Fibroblast of skin of right biceps (primary cell): ENCODE results near the gene ZGPAT.
"Not testable (repeated sequence)": the region's sequence is repeated elsewhere in the genome, so short reads cannot be mapped to it uniquely, and the experiment has no call there.

Experiments used
- DNase-seq: peaks from one replicate; pipeline ENCODE4 v3.0.0-alpha.2; 2013

The ZGPAT gene

GRCh38 chr20:63707558-63708300 lies at the start of gene ZGPAT, which contains the start of gene ARFRP1:
Gene ZGPAT, plus strand, starts transcription at chr20:63708039. Its CDS starts 542 bp downstream, at chr20:63708581.
Gene ARFRP1, minus strand, starts transcription at chr20:63707976. Its CDS starts 885 bp downstream, at chr20:63707091.
- peak; percentile 82 for DNase-seq

GRCh38 chr20:63658749-63659187 lies 49.1 kb upstream of the ZGPAT start:
- peak; percentile 37 for DNase-seq

- DNase-seq: no peak
Measured at GRCh38 chr20:63659370-63659769, 48.5 kb upstream of the ZGPAT start.

- DNase-seq: not testable (repeated sequence)
Measured at GRCh38 chr20:63660174-63660573, 47.7 kb upstream of the ZGPAT start.

GRCh38 chr20:63660622-63661021 lies 47.2 kb upstream of the ZGPAT start:
- no peak for DNase-seq

GRCh38 chr20:63661108-63661507 lies 46.7 kb upstream of the ZGPAT start:
- DNase-seq: no peak

GRCh38 chr20:63661959-63662812 lies 45.7 kb upstream of the ZGPAT start:
- no peak for DNase-seq

- no peak for DNase-seq
Measured at GRCh38 chr20:63662813-63663189, 45.0 kb upstream of the ZGPAT start.

- DNase-seq: no peak
Measured at GRCh38 chr20:63663332-63664066, 44.3 kb upstream of the ZGPAT start.

GRCh38 chr20:63664143-63664851 lies 43.5 kb upstream of the ZGPAT start:
- DNase-seq: no peak

GRCh38 chr20:63664861-63665594 lies 42.8 kb upstream of the ZGPAT start:
- peak; percentile 38 for DNase-seq

- DNase-seq: no peak
Measured at GRCh38 chr20:63665708-63666107, 42.1 kb upstream of the ZGPAT start.

- DNase-seq: no peak
Measured at GRCh38 chr20:63667858-63668257, 40.0 kb upstream of the ZGPAT start.

- no peak for DNase-seq
Measured at GRCh38 chr20:63668351-63668750, 39.5 kb upstream of the ZGPAT start.

GRCh38 chr20:63671695-63672094 lies 36.1 kb upstream of the ZGPAT start:
- DNase-seq: not testable (repeated sequence)

GRCh38 chr20:63672666-63673065 lies 35.2 kb upstream of the ZGPAT start:
- no peak for DNase-seq

GRCh38 chr20:63673951-63674350 lies 33.9 kb upstream of the ZGPAT start:
- no peak for DNase-seq

- DNase-seq: no peak
Measured at GRCh38 chr20:63675681-63676368, 32.0 kb upstream of the ZGPAT start.

- DNase-seq: no peak
Measured at GRCh38 chr20:63678071-63678470, 29.8 kb upstream of the ZGPAT start.

GRCh38 chr20:63678667-63679465 lies 29.0 kb upstream of the ZGPAT start:
- no peak for DNase-seq
